HG03457 (cell line): ENCODE results near the gene HOXA5.

Source experiments
- ATAC-seq: cut with Tn5 transposase; IDR thresholded peaks from one replicate; pipeline ENCODE4 v1.9.1; 2021; ENCODE audit warnings: moderate number of reproducible peaks; ENCODE audit not compliant: unreplicated experiment

Gene HOXA5

GRCh38 chr7:27097686-27098577, 45.5 kb downstream of the HOXA5 start:
- ATAC-seq: no peak

GRCh38 chr7:27096768-27097514, 46.5 kb downstream of the HOXA5 start:
- ATAC-seq: no peak

GRCh38 chr7:27095897-27096767, 47.3 kb downstream of the HOXA5 start, which contains the start of gene HOXA1:
Gene HOXA1 (minus strand): TSS chr7:27096000. CDS start chr7:27095912, 88 bp downstream.
- ATAC-seq: peak; percentile 94

GRCh38 chr7:27095050-27095896, 48.2 kb downstream of the HOXA5 start:
- ATAC-seq: no peak

GRCh38 chr7:27094304-27095049, 49.0 kb downstream of the HOXA5 start:
- no peak for ATAC-seq

- ATAC-seq: no peak
Observed at GRCh38 chr7:27093184-27093895, 50.1 kb downstream of the HOXA5 start.

- no peak for ATAC-seq
Observed at GRCh38 chr7:27092819-27093110, 50.7 kb downstream of the HOXA5 start.

- ATAC-seq: no peak
Observed at GRCh38 chr7:27091941-27092818, 51.3 kb downstream of the HOXA5 start.

GRCh38 chr7:27091105-27091504, 52.4 kb downstream of the HOXA5 start:
- ATAC-seq: no peak
